C4-2B (cell line): ENCODE measurements around the gene MEIS1.

ENCODE experiments used
- H3K27ac ChIP-seq: fragments of 450-650 bp; 2 replicates; pipeline ENCODE4 v1.5.1; 2017
- CTCF ChIP-seq: fragments of 450-650 bp; conservative IDR thresholded peaks from 2 replicates; pipeline ENCODE4 v1.5.1; 2017; ENCODE audit warnings: mild to moderate bottlenecking
- ZFX ChIP-seq: fragments of 450-650 bp; IDR thresholded peaks from 2 replicates; pipeline ENCODE4 v1.6.1; 2017

The MEIS1 gene

GRCh38 chr2:66582987-66583880, 148.3 kb downstream of the MEIS1 start:
- TF ChIP-seq ZFX: no peak
- no peak for TF ChIP-seq CTCF
- H3K27ac ChIP-seq: no peak overlapping the region

- TF ChIP-seq CTCF: no peak
- TF ChIP-seq ZFX: no peak
- H3K27ac ChIP-seq: no peak overlapping the region
These were observed 149.0 kb downstream of the MEIS1 start for GRCh38 chr2:66583881-66584280.

- TF ChIP-seq CTCF (no peak), ZFX (no peak)
- H3K27ac ChIP-seq: no peak overlapping the region
These were observed 150.7 kb downstream of the MEIS1 start for GRCh38 chr2:66585587-66585986.

GRCh38 chr2:66587216-66587615, 152.3 kb downstream of the MEIS1 start:
- no peak overlapping the region for H3K27ac ChIP-seq
- no peak for TF ChIP-seq ZFX
- peak; percentile 45 for TF ChIP-seq CTCF

- no peak overlapping the region for H3K27ac ChIP-seq
- TF ChIP-seq CTCF (no peak), ZFX (no peak)
These were observed 159.1 kb downstream of the MEIS1 start for GRCh38 chr2:66594001-66594400.

GRCh38 chr2:66595556-66595955, 160.6 kb downstream of the MEIS1 start:
- TF ChIP-seq ZFX: no peak
- no peak for TF ChIP-seq CTCF
- no peak overlapping the region for H3K27ac ChIP-seq

- no peak for TF ChIP-seq ZFX
- no peak for TF ChIP-seq CTCF
- no peak overlapping the region for H3K27ac ChIP-seq
These were observed 161.3 kb downstream of the MEIS1 start for GRCh38 chr2:66596256-66596655.
